ENCODE data around the gene ELMOD3.
A peak's percentile ranks its signal among the peaks of the same experiment; 100 is the strongest.
"Not testable (repeated sequence)": the region's sequence is repeated elsewhere in the genome, so short reads cannot be mapped to it uniquely, and the experiment has no call there.

Gene ELMOD3

GRCh38 chr2:85329181-85329651 lies 25.4 kb upstream of the ELMOD3 start:
- no peak for DNase-seq (ENCODE audit: low spot score)

DNA sequence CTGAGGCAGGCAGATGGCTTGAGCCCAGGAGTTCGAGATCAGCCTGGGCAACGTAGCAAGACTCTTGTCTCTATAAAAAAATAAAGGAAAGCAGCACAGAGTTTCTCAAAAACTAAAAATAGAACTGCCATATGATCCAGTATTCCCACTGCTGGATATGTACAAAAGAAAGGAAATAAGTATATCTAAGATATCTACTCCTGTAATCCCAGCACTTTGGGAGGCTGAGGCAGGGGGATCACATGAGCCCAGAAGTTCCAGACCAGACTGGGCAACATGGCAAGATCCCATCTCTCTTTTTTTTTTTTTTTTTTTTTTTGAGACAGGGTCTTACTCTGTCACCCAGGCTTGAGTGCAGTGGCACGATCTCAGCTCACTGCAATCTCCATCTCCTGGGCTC lies 24.9 kb upstream of the ELMOD3 start:
- DNase-seq (ENCODE audit: low spot score), result not testable (repeated sequence)

DNA sequence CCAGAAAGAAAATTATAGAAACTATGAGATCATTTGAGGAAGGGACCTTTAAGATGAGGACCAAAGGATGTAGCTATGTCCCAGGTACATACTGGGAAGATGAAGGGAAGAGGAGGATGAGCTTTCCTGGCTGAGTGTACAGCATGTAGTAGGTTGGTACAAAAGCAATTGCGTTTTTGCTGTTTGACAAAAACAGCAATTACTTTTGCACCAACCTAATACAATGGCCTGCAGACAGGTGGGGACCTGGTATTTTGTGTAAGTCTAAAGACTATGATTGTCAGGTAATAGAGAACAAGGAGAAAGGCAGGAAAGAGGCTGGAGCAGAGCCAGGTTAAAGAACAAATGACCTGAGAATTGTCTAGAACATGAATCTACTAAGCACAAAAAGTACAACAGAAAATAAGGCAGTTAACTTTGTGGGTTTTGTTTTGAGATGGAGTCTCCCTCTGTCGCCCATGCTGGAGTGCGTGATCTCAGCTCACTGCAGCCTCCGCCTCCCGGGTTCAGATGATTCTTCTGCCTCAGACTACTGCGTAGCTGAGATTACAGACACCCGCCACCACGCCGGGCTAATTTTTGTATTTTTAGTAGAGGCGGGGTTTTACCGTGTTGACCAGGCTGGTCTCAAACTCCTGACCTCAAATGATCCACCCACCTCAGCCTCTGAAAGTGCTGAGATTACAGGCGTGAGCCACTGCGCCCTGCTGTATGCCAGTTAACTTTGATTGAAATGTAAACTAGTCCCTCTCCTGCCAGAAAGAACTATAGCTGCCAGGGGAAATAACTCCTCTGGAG lies 23.5 kb upstream of the ELMOD3 start:
- DNase-seq (ENCODE audit: low spot score), result no peak

- not testable (repeated sequence) for DNase-seq (ENCODE audit: low spot score)
These were observed 20.7 kb upstream of the ELMOD3 start for GRCh38 chr2:85333877-85334276.

GRCh38 chr2:85334928-85335327 lies 19.6 kb upstream of the ELMOD3 start:
- DNase-seq (ENCODE audit: low spot score), result no peak

DNA sequence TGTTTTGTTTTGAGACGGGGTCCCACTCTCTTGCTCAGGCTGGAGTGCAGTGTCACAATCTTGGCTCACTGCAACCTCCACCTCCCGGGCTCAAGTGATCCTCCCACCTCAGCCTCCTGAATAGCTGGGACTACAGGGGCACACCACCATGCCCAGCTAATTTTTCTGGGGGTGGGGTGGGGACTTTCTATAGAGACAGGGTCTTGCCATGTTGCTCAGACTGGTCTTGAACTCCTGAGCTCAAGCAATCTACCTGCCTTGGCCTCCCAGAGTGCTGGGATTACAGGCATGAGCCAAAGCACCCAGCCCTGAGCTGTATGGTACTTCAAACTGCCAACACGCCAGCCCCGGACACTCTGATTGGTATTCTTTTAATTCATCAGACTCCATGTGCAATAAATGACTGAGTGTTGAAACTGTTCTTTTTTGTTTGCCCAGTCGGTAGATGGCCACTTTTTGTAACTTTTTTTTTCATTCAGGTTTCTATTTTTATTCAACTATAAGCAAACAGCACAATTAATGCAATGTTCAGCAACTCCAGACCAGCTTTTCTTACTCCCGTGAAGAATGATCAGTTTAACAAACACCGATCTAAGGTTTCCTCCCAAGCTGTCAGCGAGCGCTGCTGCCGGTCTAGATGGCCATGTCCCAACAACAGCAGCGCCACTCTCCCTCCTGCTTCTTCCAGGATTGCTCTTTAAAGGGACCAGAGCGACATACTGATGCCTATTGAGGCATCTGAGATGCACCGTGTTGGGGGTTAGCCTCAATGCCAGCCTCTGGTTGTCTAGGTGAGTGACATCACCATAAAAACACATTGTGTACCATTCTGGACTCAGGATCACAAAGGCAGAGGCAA lies 14.3 kb upstream of the ELMOD3 start:
- no peak for DNase-seq (ENCODE audit: low spot score)

GRCh38 chr2:85341269-85342029 lies 13.1 kb upstream of the ELMOD3 start:
- no peak for DNase-seq (ENCODE audit: low spot score)

DNA sequence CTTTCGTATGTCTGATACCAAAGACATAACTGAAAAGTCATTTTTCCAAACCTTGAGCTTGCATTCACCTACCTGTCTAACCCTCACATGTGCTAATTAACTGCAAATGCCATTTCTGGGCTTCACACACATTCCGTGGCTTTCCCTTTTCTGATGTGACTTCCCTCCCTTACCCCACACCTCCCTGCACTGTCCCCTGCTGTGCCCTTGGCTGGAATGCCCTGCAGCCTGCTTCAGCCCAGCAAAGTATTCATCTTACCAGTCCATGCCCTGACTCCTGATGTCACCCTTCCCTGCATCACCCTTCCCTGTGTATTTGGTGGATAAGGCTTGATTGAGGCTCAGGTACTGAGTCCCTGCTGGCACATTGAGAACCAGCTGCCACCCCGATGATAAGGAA lies 12.4 kb upstream of the ELMOD3 start:
- DNase-seq (ENCODE audit: low spot score), result no peak

DNA sequence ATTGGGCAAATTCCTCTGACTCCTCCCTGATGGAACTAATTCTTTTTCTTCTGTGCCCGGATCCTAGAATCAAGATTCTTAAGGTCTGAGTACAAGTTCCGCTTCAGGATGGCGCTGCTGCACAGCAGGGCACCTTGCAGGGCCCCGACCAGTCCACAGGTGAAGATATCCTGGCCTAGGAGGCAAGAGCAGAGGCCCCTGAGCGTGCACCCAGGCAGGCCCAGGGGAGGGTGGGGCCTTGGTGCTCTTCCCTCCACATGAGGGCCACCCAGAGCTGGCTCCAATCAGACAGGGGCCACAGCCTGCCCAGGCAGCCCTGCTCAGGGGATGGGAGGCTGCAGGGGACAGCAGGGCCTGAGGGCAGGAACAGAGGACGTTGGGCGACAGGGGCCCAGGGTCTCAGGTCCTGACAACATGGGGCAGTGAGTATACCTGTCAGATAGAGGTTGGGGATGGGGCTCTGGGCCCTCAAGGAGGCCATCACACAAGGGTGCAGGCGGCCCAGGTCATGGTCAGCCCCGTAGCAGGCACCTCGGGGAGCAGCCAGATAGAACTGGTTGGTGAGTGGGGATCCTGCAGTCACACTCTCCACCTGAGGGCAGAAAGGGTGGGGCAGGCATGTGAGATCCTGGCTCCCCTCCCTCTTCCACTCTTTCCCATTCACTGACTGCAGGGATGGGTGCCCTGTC lies 11.2 kb upstream of the ELMOD3 start:
- not testable (repeated sequence) for DNase-seq (ENCODE audit: low spot score)

- DNase-seq (ENCODE audit: low spot score), result no peak
These were observed 10.1 kb upstream of the ELMOD3 start for GRCh38 chr2:85344356-85344954.

- DNase-seq (ENCODE audit: low spot score), result no peak
These were observed 7.0 kb upstream of the ELMOD3 start for GRCh38 chr2:85347599-85347998.

DNA sequence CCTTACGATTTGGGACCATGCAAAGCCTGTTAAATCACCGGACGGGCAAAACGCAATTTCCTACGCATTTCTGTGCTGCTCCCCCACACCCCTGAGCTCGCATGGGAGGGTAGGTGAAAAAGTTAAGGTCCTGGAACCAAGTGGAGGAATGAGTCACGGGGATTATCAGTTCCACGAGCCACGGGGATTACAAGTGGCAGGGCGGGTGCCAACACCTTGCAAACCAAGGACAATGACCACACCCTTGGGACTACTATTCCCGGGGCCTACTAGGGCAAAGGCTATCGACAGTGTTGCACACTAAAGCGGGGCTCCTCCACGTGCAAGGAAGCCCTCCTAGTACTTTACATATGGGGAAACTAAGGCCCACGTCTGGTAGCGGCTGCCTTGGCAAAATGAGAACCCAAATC lies 688 bp upstream of the ELMOD3 start:
- peak; percentile 10 for DNase-seq (ENCODE audit: low spot score)

- DNase-seq (ENCODE audit: low spot score), result no peak
These were observed 473 bp downstream of the ELMOD3 start for GRCh38 chr2:85355073-85355410.

- DNase-seq (ENCODE audit: low spot score), result no peak
These were observed 952 bp downstream of the ELMOD3 start for GRCh38 chr2:85355521-85355920.

GRCh38 chr2:85356186-85356585 lies 1.6 kb downstream of the ELMOD3 start:
- no peak for DNase-seq (ENCODE audit: low spot score)

DNA sequence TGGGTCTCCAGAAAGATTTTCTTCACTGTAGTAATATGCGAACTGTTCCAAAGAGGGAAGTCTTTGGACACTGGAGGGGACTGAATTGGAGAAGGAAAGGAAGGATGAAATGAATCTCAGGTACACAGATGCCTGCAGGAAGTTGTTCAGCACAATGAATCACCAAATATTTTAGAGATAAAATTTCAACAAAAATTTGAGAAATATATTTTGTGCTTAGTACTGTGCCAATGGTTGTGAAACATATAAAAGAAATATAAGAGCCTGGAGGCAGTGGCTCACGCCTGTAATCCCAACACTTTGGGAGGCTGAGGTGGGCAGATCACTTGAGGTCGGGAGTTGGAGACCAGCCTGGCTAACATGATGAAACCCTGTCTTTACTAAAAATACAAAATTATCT lies 3.2 kb downstream of the ELMOD3 start:
- no peak for DNase-seq (ENCODE audit: low spot score)

- DNase-seq (ENCODE audit: low spot score), result not testable (repeated sequence)
These were observed 8.3 kb downstream of the ELMOD3 start for GRCh38 chr2:85362653-85363387.

GRCh38 chr2:85367180-85367579 lies 12.6 kb downstream of the ELMOD3 start:
- no peak for DNase-seq (ENCODE audit: low spot score)

DNA sequence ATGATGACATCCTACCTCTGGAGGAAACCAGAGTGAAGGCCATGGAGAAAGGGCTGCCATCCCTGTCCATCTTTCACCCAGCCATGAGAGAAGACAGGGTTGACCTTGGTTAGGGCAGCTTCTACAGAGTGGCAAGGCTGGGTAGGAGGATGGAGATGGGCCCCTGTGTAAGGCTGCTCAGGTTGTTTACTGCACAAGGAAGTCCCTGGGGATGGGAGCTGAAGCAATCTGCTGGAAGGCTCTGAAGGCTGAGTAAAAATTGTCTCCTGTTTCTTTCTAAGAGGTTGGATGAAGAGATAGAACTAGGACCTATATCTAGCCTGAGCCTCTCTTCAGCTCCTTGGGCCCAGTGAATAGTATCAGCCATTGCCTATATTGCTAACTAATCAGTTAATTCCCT lies 14.4 kb downstream of the ELMOD3 start:
- no peak for DNase-seq (ENCODE audit: low spot score)

GRCh38 chr2:85369500-85369899 lies 14.9 kb downstream of the ELMOD3 start:
- DNase-seq (ENCODE audit: low spot score), result no peak

GRCh38 chr2:85371045-85371444 lies 16.5 kb downstream of the ELMOD3 start:
- DNase-seq (ENCODE audit: low spot score), result no peak
